H1 (cell line): Measurements from ENCODE around the gene RRAGC.

Experiments used
- CBX5 ChIP-seq: fragments of 300-800, 300-1000 bp; sonication (generic); IDR thresholded peaks from 2 replicates; pipeline ENCODE4 v1.7.1; 2016; ENCODE audit warnings: antibody characterized with exemption, low read length, low read depth
- MAX ChIP-seq: IDR thresholded peaks from 2 replicates; pipeline ENCODE4 v1.6.1; 2012; ENCODE audit warnings: inconsistent platforms
- RXRA ChIP-seq: IDR thresholded peaks from 2 replicates; pipeline ENCODE4 v1.6.1; 2011; ENCODE audit warnings: low read depth, mild to moderate bottlenecking, low read length, moderate library complexity; ENCODE audit not compliant: insufficient read depth
- SP1 ChIP-seq: IDR thresholded peaks from 2 replicates; pipeline ENCODE4 v1.6.1; 2011; ENCODE audit warnings: low read depth, low read length
- ZNF274 ChIP-seq: IDR thresholded peaks from 2 replicates; pipeline ENCODE4 v1.7.0; 2012; ENCODE audit warnings: low read length, borderline replicate concordance; ENCODE audit errors: extremely low read depth
- TF ChIP-seq, protein P1 (sequence below), 3 experiments: IDR thresholded peaks; 1 replicate in 2 of 3; 2 replicates in 1 of 3; pipeline versions ENCODE4 v1.5.1 to v1.6.1; 2011; ENCODE audit warnings: low read length in 3 of 3, mild to moderate bottlenecking in 3 of 3, inconsistent platforms in 2 of 3, low read depth in 1 of 3, moderate library complexity in 1 of 3; ENCODE audit not compliant: insufficient read depth in 1 of 3; ENCODE audit errors: control extremely low read depth in 1 of 3

DNA sequence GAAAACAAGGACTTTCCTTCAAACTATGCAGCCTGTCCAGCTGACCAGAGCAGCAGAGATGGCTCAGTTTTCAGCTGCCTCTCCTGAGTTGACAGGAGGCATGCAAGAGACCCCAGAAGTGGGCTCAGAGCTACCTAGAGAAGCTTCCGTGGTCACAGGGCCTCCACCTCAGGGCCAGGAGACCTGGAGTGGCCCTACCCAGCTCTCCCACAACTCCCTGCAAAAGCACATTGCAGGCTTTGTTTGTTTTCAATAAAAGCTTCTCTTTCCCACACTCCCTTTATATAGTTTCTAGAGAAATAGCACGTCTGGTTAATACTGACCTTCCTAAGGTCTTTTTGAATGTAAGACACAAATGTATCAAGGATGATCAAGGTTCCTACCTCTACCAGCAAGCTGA is 40.1 kb downstream of the RRAGC start:
- TF ChIP-seq RXRA, result no peak
- TF ChIP-seq, protein P1, sequence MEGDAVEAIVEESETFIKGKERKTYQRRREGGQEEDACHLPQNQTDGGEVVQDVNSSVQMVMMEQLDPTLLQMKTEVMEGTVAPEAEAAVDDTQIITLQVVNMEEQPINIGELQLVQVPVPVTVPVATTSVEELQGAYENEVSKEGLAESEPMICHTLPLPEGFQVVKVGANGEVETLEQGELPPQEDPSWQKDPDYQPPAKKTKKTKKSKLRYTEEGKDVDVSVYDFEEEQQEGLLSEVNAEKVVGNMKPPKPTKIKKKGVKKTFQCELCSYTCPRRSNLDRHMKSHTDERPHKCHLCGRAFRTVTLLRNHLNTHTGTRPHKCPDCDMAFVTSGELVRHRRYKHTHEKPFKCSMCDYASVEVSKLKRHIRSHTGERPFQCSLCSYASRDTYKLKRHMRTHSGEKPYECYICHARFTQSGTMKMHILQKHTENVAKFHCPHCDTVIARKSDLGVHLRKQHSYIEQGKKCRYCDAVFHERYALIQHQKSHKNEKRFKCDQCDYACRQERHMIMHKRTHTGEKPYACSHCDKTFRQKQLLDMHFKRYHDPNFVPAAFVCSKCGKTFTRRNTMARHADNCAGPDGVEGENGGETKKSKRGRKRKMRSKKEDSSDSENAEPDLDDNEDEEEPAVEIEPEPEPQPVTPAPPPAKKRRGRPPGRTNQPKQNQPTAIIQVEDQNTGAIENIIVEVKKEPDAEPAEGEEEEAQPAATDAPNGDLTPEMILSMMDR (IDR thresholded peaks at IDR 0.05; ENCODE audit: control extremely low read depth in 1 of 3, insufficient read depth in 1 of 3, low read depth in 1 of 3, low read length in 3 of 3), result no peak
- TF ChIP-seq ZNF274, result no peak
- no peak for TF ChIP-seq SP1
- no peak for TF ChIP-seq CBX5
- TF ChIP-seq MAX, result no peak
